D721Med (cell line): ENCODE measurements around the gene TEX19.

Experiments
- DNase-seq: peaks from one replicate; pipeline ENCODE4 v3.0.0; 2011; ENCODE audit warnings: low spot score; ENCODE audit not compliant: insufficient read length
- FAIRE-seq: peaks from 2 replicates; lab custom pipeline; 2011; peaks lifted over from hg19 to GRCh38; lab: Jason Lieb, UNC
- TF ChIP-seq, protein P1 (sequence below): IDR thresholded peaks from 2 replicates; pipeline ENCODE4 v1.5.1; 2012; ENCODE audit warnings: mild to moderate bottlenecking, control low read depth; ENCODE audit not compliant: insufficient read depth; ENCODE audit errors: missing control alignments

TEX19 gene

DNA sequence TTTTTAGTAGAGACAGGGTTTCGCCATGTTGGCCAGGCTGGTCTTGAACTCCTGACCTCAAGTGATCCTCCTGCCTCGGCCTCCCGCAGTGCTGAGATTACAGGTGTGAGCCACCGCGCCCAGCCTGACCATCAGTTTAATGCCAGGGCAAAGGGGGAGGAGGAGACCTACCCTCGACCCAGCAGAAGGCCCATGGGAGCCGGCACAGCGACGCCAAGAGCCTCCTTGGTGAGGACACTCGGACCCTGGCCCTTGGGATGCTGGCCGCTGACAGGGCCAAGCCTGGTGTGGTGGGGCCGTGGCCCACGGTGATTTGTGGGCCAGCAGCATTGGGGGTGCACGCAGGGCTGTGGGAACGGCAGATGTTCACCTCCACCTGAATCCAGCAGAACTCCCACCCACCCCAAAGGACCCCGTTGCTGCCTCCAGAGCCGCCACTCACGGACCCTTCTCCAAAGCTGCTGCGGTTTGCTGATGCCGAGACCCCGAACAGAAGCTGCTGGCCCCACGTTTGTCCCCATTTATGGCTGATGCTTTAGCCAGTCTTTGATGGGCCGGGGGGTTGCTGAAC, 32.5 kb downstream of the TEX19 start:
- no peak for DNase-seq
- TF ChIP-seq, protein P1, sequence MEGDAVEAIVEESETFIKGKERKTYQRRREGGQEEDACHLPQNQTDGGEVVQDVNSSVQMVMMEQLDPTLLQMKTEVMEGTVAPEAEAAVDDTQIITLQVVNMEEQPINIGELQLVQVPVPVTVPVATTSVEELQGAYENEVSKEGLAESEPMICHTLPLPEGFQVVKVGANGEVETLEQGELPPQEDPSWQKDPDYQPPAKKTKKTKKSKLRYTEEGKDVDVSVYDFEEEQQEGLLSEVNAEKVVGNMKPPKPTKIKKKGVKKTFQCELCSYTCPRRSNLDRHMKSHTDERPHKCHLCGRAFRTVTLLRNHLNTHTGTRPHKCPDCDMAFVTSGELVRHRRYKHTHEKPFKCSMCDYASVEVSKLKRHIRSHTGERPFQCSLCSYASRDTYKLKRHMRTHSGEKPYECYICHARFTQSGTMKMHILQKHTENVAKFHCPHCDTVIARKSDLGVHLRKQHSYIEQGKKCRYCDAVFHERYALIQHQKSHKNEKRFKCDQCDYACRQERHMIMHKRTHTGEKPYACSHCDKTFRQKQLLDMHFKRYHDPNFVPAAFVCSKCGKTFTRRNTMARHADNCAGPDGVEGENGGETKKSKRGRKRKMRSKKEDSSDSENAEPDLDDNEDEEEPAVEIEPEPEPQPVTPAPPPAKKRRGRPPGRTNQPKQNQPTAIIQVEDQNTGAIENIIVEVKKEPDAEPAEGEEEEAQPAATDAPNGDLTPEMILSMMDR = no peak
- no peak for FAIRE-seq

GRCh38 chr17:82392209-82392920, 33.3 kb downstream of the TEX19 start:
- FAIRE-seq (no peak), DNase-seq (no peak)
- TF ChIP-seq, protein P1 = no peak

DNA sequence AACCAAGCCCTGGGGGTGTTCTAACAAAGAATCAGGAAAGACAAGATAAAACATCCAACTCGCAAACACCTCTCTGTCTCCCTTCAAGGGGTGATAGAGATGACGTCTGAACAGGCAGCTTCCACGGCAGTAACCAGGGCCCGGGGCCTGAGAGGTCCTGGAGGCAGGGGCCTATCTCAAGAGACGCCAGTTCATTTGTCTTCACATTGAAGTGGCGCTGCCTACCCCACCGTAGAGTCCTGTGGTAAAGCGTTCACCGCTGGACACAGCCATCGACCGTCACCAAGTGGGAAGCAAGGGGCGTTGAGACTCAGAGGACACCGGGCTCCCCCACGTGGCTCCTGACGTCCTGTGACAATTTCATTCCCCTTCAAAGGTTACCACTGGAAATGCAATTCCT, 33.9 kb downstream of the TEX19 start:
- TF ChIP-seq, protein P1 = no peak
- DNase-seq (no peak), FAIRE-seq (no peak)

DNA sequence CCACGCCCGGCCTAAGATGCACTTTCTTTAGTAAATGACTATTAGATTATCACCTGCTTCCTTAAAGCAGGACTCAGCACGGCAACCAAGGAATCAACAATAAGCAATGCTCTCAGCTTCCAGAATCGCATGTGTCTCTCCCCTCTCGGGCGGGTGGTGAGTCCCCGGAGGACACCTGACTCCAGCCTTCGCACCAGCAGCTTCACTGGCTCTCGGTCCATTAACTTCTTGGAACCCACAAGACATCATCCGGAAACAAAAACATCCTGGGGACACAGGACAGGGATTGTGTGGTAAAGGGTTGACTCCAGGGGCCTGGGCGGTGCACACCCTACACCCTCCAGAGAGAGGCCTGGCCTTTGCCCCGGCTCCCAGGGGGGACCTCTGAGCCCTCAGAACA, 35.2 kb downstream of the TEX19 start:
- DNase-seq (no peak), FAIRE-seq (no peak)
- TF ChIP-seq, protein P1 = no peak

- DNase-seq = no peak
- TF ChIP-seq, protein P1 = no peak
- FAIRE-seq = no peak
Observed at GRCh38 chr17:82396601-82397435, 37.8 kb downstream of the TEX19 start.

DNA sequence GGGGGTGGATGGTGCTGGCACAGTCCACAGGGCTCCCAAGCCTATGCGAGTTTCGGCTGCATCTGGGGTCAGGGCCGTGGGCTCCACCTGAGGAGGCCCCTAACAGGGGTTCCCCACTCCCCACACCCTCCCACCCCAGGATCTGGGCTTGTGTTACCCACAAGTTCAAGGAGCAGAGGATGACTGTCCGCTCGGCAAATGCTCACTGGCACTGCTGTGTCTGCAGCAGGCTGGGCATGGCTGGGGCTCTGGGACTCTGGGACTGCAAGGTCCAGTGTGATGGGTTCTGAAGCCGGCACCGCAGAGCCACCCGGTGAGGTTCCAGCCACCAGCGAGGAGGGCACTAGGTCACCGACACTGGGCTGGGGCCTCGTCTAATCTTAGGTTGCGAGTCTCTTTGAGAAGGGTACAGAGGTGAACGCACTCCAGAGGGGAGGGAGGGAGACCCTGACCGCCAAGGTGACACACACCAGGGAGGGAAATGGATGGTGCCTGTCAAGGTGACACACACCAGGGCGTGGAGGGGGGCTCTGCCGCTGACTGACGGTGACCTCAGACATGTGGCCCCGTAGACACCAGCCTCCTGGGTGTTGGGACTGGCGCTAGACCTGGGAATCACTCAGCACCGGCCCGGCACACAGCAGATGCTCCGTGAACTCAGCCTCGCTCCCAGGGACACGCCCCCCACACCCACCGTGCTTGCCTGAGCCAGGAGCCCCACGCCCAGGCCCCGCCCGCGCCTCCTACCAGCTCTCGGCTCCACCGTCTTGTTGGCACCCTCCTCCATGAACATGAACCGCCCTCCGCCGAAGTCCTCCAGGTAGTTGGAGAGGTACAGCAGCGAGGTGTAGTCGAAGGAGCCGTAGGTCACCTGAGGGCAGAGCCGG, 38.6 kb downstream of the TEX19 start:
- TF ChIP-seq, protein P1 = no peak
- no peak for FAIRE-seq
- DNase-seq = no peak
